ENCODE data around the gene TP63.

Gene TP63

DNA sequence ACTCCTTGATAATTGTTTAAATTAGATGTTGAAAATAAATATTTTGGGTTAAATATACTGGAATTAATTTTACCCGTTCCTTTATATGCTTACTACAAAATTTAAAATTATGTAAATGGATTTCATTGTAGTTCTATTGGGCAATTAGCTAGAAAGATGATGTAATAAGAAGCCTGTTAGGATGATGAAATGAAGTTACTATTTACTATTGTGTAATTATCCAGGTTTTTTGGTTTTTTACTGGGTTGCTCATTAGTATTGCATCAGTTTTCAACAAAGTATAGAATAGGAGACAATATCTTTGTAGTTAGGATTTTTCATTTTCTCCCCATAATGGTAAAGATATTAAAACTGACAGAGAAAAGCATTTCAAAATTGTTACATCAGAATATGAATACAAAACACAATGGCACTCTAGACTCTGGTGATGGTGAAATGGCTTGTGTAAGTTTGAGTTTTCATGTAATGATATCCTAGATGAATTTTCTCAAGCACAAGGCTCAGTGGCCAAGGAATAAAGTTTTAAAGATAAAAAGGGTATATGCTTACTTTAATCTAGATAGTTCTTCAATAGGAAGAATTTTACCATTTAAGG lies 267.5 kb downstream of the TP63 start:
- Histone ChIP-seq H3K27me3 (ENCODE audit: control insufficient read depth in 1 of 2, insufficient read depth in 2 of 2, low read length in 2 of 2) (no peaks in the 10 kb centered on the region), H3K36me3 (ENCODE audit: insufficient read depth, low read length) (no peaks in the 10 kb centered on the region), H3K27ac (ENCODE audit: low read depth, low read length) (no peak overlapping the region), H3K9ac (ENCODE audit: low read length) (no peak overlapping the region), H3K4me3 (ENCODE audit: low read depth in 1 of 2, low read length in 2 of 2) (no peak overlapping the region), H3K9me3 (ENCODE audit: low read length) (no peaks in the 10 kb centered on the region), H3K4me1 (ENCODE audit: insufficient read depth, low read length) (no peaks in the 10 kb centered on the region)

DNA sequence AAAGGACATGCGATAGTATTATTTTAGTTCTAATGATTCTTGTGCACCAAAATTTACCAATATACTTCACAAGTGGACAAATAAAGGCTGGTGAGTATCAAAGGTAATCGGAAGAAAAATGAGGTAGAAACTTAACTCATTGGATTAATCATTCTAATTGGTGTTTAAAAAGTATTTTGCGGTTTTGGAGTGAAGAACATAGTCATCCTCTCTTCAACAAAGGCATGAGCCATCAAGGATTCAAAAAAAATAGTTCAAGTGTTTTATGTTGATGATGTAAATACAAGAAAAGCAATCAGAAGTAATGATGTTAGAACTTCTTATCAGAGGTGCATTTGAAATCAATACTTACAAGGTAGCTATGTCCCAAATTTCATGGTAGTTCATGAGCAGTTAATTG lies 268.0 kb downstream of the TP63 start:
- no peaks in the 10 kb centered on the region for H3K4me1 ChIP-seq (ENCODE audit: insufficient read depth, low read length)
- H3K4me3 ChIP-seq (ENCODE audit: low read depth in 1 of 2, low read length in 2 of 2): no peak overlapping the region
- no peak overlapping the region for H3K27ac ChIP-seq (ENCODE audit: low read depth, low read length)
- H3K9me3 ChIP-seq (ENCODE audit: low read length): no peaks in the 10 kb centered on the region
- H3K27me3 ChIP-seq (ENCODE audit: control insufficient read depth in 1 of 2, insufficient read depth in 2 of 2, low read length in 2 of 2): no peaks in the 10 kb centered on the region
- no peak overlapping the region for H3K9ac ChIP-seq (ENCODE audit: low read length)
- H3K36me3 ChIP-seq (ENCODE audit: insufficient read depth, low read length): no peaks in the 10 kb centered on the region

DNA sequence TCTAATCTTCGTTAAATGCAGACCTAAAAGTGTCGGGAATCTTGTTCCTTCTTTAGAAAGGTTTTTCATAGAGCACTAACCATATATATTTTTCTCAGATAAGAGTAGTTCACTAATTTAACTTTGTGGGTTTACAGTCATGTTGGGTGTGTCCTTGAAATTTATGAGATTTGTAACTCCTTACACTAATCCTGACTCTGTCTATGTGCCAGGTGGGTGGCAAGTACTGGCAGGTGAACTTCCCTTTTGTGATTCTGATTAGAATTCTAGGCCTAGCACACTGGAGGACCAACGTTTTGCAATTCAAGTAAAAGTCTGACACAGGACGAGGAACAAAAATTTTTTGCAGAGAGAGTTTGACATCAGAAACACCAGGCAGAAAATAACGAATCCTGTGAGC lies 269.4 kb downstream of the TP63 start:
- Histone ChIP-seq H3K36me3 (ENCODE audit: insufficient read depth, low read length) (no peaks in the 10 kb centered on the region), H3K4me1 (ENCODE audit: insufficient read depth, low read length) (no peaks in the 10 kb centered on the region), H3K27me3 (ENCODE audit: control insufficient read depth in 1 of 2, insufficient read depth in 2 of 2, low read length in 2 of 2) (no peaks in the 10 kb centered on the region), H3K9ac (ENCODE audit: low read length) (no peak overlapping the region), H3K4me3 (ENCODE audit: low read depth in 1 of 2, low read length in 2 of 2) (no peak overlapping the region), H3K27ac (ENCODE audit: low read depth, low read length) (no peak overlapping the region), H3K9me3 (ENCODE audit: low read length) (no peaks in the 10 kb centered on the region)

DNA sequence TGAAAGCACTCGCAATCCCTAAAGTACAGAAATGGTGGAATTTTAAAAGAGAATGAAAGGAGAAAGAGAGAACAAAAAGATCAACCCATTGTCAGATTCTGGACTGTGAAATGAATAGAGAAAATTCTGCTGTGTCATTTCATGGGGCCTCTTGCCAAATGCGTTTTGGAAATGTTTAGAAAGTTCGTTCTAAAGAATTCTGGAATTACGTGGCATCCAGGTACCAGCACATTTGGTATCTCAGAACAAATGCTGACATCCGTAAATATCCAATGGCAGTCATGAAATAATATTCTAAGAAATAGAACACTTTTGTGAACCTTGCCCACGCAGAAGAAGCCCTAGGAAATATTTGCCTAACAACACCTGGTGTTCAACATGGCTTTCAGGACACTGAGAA lies 270.3 kb downstream of the TP63 start:
- Histone ChIP-seq H3K27me3 (ENCODE audit: control insufficient read depth in 1 of 2, insufficient read depth in 2 of 2, low read length in 2 of 2) (no peaks in the 10 kb centered on the region), H3K27ac (ENCODE audit: low read depth, low read length) (no peak overlapping the region), H3K9ac (ENCODE audit: low read length) (no peak overlapping the region)

DNA sequence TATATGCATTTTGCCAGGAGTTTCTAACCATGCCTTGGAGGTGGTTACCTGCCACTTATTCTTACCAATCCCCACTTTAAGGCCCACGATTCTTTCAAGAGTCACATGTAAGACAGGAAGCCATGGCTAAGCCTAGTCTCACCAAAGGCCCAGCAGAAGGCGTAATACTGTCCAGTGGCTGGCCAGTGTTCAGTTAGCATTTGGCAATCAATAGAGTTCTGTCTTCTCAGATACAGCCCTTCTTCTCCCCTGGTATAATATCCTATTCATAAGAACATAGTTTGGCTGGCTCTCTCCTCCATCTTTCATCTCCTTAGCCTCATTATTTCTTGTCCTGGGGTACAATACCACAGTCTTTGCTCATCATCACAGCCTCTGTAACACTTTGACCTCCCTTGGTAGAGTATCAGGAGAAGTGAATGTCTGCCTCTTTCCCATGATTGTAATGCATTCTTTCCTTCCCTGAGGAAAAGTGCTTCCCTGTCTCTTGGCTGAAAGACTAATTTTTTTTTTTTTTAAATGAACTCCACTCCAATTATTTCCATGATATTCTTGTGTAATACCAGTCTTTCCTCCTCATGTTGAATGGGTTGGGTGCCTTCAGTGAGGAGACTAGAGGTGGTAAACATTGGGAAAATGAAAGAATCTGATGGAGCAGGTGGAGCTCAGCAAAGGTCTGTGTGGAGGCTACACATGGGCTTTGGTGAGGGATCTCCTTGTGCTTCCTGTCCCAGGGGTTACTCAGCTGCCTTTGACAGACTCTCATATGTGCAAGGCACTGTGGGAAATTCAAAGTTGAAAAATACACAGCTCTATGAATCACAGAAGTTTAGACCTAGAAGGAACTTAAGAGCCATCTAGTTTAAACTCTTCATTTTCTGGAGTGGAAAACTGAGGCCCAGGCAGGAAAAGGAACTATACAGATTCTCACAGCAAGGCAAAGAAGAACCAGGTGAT lies 271.3 kb downstream of the TP63 start:
- H3K27me3 ChIP-seq (ENCODE audit: control insufficient read depth in 1 of 2, insufficient read depth in 2 of 2, low read length in 2 of 2): no peaks in the 10 kb centered on the region
- no peaks in the 10 kb centered on the region for H3K36me3 ChIP-seq (ENCODE audit: insufficient read depth, low read length)
- H3K9ac ChIP-seq (ENCODE audit: low read length): no peak overlapping the region
- no peaks in the 10 kb centered on the region for H3K4me1 ChIP-seq (ENCODE audit: insufficient read depth, low read length)
- no peak overlapping the region for H3K27ac ChIP-seq (ENCODE audit: low read depth, low read length)
- no peak overlapping the region for H3K4me3 ChIP-seq (ENCODE audit: low read depth in 1 of 2, low read length in 2 of 2)
- H3K9me3 ChIP-seq (ENCODE audit: low read length): no peaks in the 10 kb centered on the region

More for the DNA sequence above, 270.3 kb downstream of the TP63 start:
- Histone ChIP-seq H3K36me3 (ENCODE audit: insufficient read depth, low read length) (no peaks in the 10 kb centered on the region), H3K9me3 (ENCODE audit: low read length) (no peaks in the 10 kb centered on the region), H3K4me1 (ENCODE audit: insufficient read depth, low read length) (no peaks in the 10 kb centered on the region), H3K4me3 (ENCODE audit: low read depth in 1 of 2, low read length in 2 of 2) (no peak overlapping the region)

DNA sequence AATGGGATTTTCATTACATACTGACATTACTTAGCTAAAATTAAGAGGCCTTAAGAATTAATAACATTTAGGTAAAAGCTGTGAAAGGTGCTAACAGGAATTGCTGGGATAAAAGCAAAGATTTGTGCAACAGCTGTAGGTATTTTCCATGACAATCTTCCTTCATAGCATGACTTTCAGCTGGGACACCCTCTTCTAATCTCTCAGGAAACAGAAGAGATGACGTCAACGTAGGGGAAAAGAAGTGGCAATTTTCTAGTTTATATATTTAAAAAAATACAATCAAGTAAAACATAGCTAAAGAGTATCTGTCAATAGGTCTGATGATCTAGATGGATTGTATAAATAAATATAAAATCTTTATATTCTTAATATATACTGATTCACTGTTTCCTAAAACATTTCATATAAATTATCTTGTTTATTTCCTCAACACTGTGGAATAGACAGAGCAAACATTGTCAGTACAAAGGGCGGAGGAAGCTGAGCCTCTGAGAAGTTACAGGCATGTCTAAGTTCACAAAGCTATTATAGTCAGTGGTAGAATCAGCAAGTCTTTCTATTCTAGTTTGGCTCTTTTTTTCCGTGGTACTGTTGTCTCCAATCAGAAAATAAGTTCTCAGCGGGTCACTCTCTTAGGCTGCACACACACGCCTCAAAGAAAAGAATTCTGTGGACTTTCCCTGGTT lies 272.5 kb downstream of the TP63 start:
- no peak overlapping the region for H3K4me3 ChIP-seq (ENCODE audit: low read depth in 1 of 2, low read length in 2 of 2)
- H3K27ac ChIP-seq (ENCODE audit: low read depth, low read length): no peak overlapping the region
- H3K36me3 ChIP-seq (ENCODE audit: insufficient read depth, low read length): no peaks in the 10 kb centered on the region
- no peaks in the 10 kb centered on the region for H3K4me1 ChIP-seq (ENCODE audit: insufficient read depth, low read length)
- H3K27me3 ChIP-seq (ENCODE audit: control insufficient read depth in 1 of 2, insufficient read depth in 2 of 2, low read length in 2 of 2): no peaks in the 10 kb centered on the region
- H3K9ac ChIP-seq (ENCODE audit: low read length): no peak overlapping the region
- no peaks in the 10 kb centered on the region for H3K9me3 ChIP-seq (ENCODE audit: low read length)

DNA sequence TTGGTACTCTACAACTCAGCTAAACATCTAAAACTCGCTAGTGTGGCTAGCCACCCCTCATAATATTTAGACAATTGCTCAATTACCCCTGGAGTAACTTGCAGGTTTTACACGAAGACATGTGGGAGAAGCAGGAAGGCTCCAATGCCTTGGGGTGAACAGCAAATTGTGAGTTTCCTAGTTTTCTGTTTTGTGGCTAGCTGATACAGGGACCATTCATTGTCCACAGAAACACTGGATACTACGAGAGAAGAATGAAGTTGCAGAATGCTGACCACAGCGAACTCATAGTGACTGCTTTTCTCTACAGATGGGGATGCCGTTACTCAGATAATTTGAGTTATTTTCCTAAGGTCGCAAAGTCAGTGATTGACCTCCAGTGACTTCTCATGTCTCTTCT lies 276.6 kb downstream of the TP63 start:
- no peak overlapping the region for H3K27ac ChIP-seq (ENCODE audit: low read depth, low read length)
- no peaks in the 10 kb centered on the region for H3K9me3 ChIP-seq (ENCODE audit: low read length)
- H3K9ac ChIP-seq (ENCODE audit: low read length): no peak overlapping the region
- no peaks in the 10 kb centered on the region for H3K36me3 ChIP-seq (ENCODE audit: insufficient read depth, low read length)
- H3K27me3 ChIP-seq (ENCODE audit: control insufficient read depth in 1 of 2, insufficient read depth in 2 of 2, low read length in 2 of 2): no peaks in the 10 kb centered on the region
- no peaks in the 10 kb centered on the region for H3K4me1 ChIP-seq (ENCODE audit: insufficient read depth, low read length)
- H3K4me3 ChIP-seq (ENCODE audit: low read depth in 1 of 2, low read length in 2 of 2): no peak overlapping the region

DNA sequence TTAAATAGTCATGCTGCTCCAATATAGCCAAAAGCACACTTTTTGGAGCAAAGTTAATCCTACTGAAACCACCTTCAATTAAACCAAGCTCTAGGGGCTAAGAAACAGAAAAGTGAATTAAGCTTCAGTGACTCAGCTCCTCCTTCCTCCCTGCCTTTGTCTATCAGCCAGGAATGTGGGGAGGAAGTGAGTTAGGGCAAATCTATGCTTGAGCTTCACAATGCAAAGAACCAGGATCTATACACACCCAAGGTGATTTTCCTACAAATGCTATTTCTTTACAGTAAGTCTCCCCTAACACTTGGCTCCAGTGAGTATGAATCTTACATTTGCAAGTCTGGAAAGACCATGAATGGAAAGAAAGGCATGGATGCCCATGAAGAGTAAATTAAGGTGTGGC lies 277.5 kb downstream of the TP63 start:
- Histone ChIP-seq H3K9ac (ENCODE audit: low read length) (no peak overlapping the region), H3K27ac (ENCODE audit: low read depth, low read length) (no peak overlapping the region), H3K36me3 (ENCODE audit: insufficient read depth, low read length) (no peaks in the 10 kb centered on the region), H3K4me3 (ENCODE audit: low read depth in 1 of 2, low read length in 2 of 2) (no peak overlapping the region), H3K9me3 (ENCODE audit: low read length) (no peaks in the 10 kb centered on the region), H3K27me3 (ENCODE audit: control insufficient read depth in 1 of 2, insufficient read depth in 2 of 2, low read length in 2 of 2) (no peaks in the 10 kb centered on the region), H3K4me1 (ENCODE audit: insufficient read depth, low read length) (no peaks in the 10 kb centered on the region)

DNA sequence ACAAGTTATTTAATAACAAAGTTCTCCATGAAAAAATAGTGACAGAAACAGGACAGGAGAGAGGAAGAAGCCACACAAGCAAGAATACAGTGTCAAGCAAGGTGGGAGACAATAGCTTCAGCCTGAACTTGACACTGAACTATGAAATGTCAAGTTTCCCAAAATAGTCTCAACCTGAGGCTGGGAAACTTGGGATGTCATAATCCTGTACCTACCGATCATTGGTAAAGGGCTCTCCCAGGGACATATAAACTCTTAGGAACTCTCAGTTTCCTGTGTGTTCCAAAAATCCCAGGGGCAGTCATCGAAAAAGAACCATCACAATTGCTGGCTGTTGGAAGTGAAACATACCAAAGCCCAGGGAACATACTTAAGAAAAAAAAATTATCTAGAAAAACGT lies 277.9 kb downstream of the TP63 start:
- Histone ChIP-seq H3K4me1 (ENCODE audit: insufficient read depth, low read length) (no peaks in the 10 kb centered on the region), H3K4me3 (ENCODE audit: low read depth in 1 of 2, low read length in 2 of 2) (no peak overlapping the region), H3K9ac (ENCODE audit: low read length) (no peak overlapping the region), H3K27me3 (ENCODE audit: control insufficient read depth in 1 of 2, insufficient read depth in 2 of 2, low read length in 2 of 2) (no peaks in the 10 kb centered on the region), H3K27ac (ENCODE audit: low read depth, low read length) (no peak overlapping the region), H3K9me3 (ENCODE audit: low read length) (no peaks in the 10 kb centered on the region), H3K36me3 (ENCODE audit: insufficient read depth, low read length) (no peaks in the 10 kb centered on the region)

DNA sequence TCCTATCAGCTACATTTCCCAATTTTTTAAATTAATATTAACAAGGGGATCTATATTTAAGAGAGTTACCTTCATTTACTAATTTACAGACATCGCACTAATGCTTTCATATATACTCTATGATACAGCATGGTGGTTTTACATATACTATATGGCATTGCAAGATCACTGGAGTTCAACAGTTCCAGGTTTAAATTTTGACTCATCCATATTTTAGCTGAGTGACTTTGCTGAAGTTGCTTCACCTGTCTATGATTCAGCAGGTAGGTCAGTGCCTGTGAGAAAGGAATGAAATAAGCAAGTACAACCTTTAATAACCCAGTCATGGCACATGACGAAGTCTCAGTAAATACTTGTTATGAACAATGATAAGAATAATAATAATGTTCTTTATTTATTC lies 278.4 kb downstream of the TP63 start:
- Histone ChIP-seq H3K4me3 (ENCODE audit: low read depth in 1 of 2, low read length in 2 of 2) (no peak overlapping the region), H3K9ac (ENCODE audit: low read length) (no peak overlapping the region), H3K9me3 (ENCODE audit: low read length) (no peaks in the 10 kb centered on the region), H3K27ac (ENCODE audit: low read depth, low read length) (no peak overlapping the region), H3K36me3 (ENCODE audit: insufficient read depth, low read length) (no peaks in the 10 kb centered on the region), H3K4me1 (ENCODE audit: insufficient read depth, low read length) (no peaks in the 10 kb centered on the region), H3K27me3 (ENCODE audit: control insufficient read depth in 1 of 2, insufficient read depth in 2 of 2, low read length in 2 of 2) (no peaks in the 10 kb centered on the region)

DNA sequence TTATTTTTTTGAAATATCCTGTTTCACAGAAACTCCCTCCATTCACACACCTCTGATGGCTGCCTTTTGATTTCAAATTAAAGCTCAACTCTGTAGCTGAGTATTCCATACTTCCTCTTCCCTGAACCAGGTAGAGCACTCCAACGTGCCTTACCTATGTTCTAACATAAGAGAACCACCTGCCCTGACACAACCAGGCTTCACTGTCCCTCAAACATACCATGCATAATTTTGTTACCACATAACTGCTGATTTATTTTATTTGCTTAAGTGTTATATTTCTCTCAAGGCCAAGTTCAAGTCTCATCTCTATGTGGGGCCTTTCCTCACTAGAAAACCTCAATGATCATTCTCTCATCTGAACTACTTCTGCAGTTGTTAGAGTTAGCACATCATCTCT lies 279.8 kb downstream of the TP63 start:
- Histone ChIP-seq H3K9ac (ENCODE audit: low read length) (no peak overlapping the region), H3K36me3 (ENCODE audit: insufficient read depth, low read length) (no peaks in the 10 kb centered on the region), H3K4me1 (ENCODE audit: insufficient read depth, low read length) (no peaks in the 10 kb centered on the region), H3K27ac (ENCODE audit: low read depth, low read length) (no peak overlapping the region), H3K27me3 (ENCODE audit: control insufficient read depth in 1 of 2, insufficient read depth in 2 of 2, low read length in 2 of 2) (no peaks in the 10 kb centered on the region), H3K9me3 (ENCODE audit: low read length) (no peaks in the 10 kb centered on the region), H3K4me3 (ENCODE audit: low read depth in 1 of 2, low read length in 2 of 2) (no peak overlapping the region)

Measured in muscle layer of colon (tissue), 2 donors.